Stimulated activated naive CD8-positive, alpha-beta T cell treated with anti-CD3 and anti-CD28 coated beads, Interleukin-15, Interleukin-2, amounts not matched to agents 100 ng/mL and 50 ng/mL, for 24 hours (primary cell): ENCODE data around the gene DENR.
A peak's percentile ranks its signal among the peaks of the same experiment; 100 is the strongest.
"Not testable (repeated sequence)": the region's sequence is repeated elsewhere in the genome, so short reads cannot be mapped to it uniquely, and the experiment has no call there.

Experiments
- H3K27ac Mint-ChIP-seq: one replicate; pipeline ENCODE4 v1.8.0; 2021; ENCODE audit warnings: mild to moderate bottlenecking, mixed read lengths
- H3K27me3 Mint-ChIP-seq: one replicate; pipeline ENCODE4 v1.8.0; 2021; ENCODE audit warnings: mixed read lengths
- H3K36me3 Mint-ChIP-seq: one replicate; pipeline ENCODE4 v1.8.0; 2021; ENCODE audit warnings: low read depth, mixed read lengths
- H3K4me1 Mint-ChIP-seq: one replicate; pipeline ENCODE4 v1.8.0; 2021; ENCODE audit warnings: low read depth, mixed read lengths
- H3K4me3 Mint-ChIP-seq: one replicate; pipeline ENCODE4 v1.8.0; 2021; ENCODE audit warnings: mild to moderate bottlenecking, mixed read lengths
- H3K9me3 Mint-ChIP-seq: one replicate; pipeline ENCODE4 v1.8.0; 2021; ENCODE audit warnings: mixed read lengths

DENR gene

GRCh38 chr12:122788387-122788786, 35.8 kb downstream of the DENR start:
- H3K4me3 Mint-ChIP-seq, result no peak overlapping the region
- no peaks in the 10 kb centered on the region for H3K36me3 Mint-ChIP-seq
- H3K27me3 Mint-ChIP-seq, result no peaks in the 10 kb centered on the region
- no peaks in the 10 kb centered on the region for H3K9me3 Mint-ChIP-seq
- H3K27ac Mint-ChIP-seq, result no peak overlapping the region
- no peaks in the 10 kb centered on the region for H3K4me1 Mint-ChIP-seq

GRCh38 chr12:122789637-122790036, 37.0 kb downstream of the DENR start:
- Mint-ChIP-seq H3K4me3 (no peak overlapping the region), H3K27me3 (no peaks in the 10 kb centered on the region), H3K36me3 (no peaks in the 10 kb centered on the region), H3K27ac (no peak overlapping the region), H3K9me3 (no peaks in the 10 kb centered on the region), H3K4me1 (no peaks in the 10 kb centered on the region)

- no peak overlapping the region for H3K4me3 Mint-ChIP-seq
- H3K9me3 Mint-ChIP-seq, result no peaks in the 10 kb centered on the region
- H3K27me3 Mint-ChIP-seq, result no peaks in the 10 kb centered on the region
- no peaks in the 10 kb centered on the region for H3K36me3 Mint-ChIP-seq
- H3K27ac Mint-ChIP-seq, result no peak overlapping the region
- no peaks in the 10 kb centered on the region for H3K4me1 Mint-ChIP-seq
Measured at GRCh38 chr12:122790393-122791075, 37.9 kb downstream of the DENR start.

GRCh38 chr12:122793685-122794106, 41.1 kb downstream of the DENR start:
- no peak overlapping the region for H3K27ac Mint-ChIP-seq

GRCh38 chr12:122795807-122796206, 43.2 kb downstream of the DENR start:
- H3K27me3 Mint-ChIP-seq, result no peaks in the 10 kb centered on the region
- no peak overlapping the region for H3K4me3 Mint-ChIP-seq
- no peaks in the 10 kb centered on the region for H3K36me3 Mint-ChIP-seq
- H3K4me1 Mint-ChIP-seq, result no peaks in the 10 kb centered on the region
- no peaks in the 10 kb centered on the region for H3K9me3 Mint-ChIP-seq
- no peak overlapping the region for H3K27ac Mint-ChIP-seq

More at GRCh38 chr12:122793685-122794106, 41.1 kb downstream of the DENR start:
- no peaks in the 10 kb centered on the region for H3K9me3 Mint-ChIP-seq
- H3K27me3 Mint-ChIP-seq, result no peaks in the 10 kb centered on the region
- no peak overlapping the region for H3K4me3 Mint-ChIP-seq
- H3K4me1 Mint-ChIP-seq, result no peaks in the 10 kb centered on the region
- H3K36me3 Mint-ChIP-seq, result no peaks in the 10 kb centered on the region

- Mint-ChIP-seq H3K4me1 (no peaks in the 10 kb centered on the region), H3K27ac (no peak overlapping the region), H3K9me3 (no peaks in the 10 kb centered on the region), H3K36me3 (no peaks in the 10 kb centered on the region), H3K4me3 (no peak overlapping the region), H3K27me3 (no peaks in the 10 kb centered on the region)
Measured at GRCh38 chr12:122799641-122800243, 47.1 kb downstream of the DENR start.

GRCh38 chr12:122803937-122804336, 51.3 kb downstream of the DENR start:
- Mint-ChIP-seq H3K27me3 (no peaks in the 10 kb centered on the region), H3K9me3 (no peaks in the 10 kb centered on the region), H3K4me1 (peaks cover 3% of the 10 kb centered on the region), H3K27ac (no peak overlapping the region), H3K36me3 (no peaks in the 10 kb centered on the region), H3K4me3 (no peak overlapping the region)

GRCh38 chr12:122804957-122805356, 52.3 kb downstream of the DENR start:
- H3K36me3 Mint-ChIP-seq, H3K27me3 Mint-ChIP-seq: not testable (repeated sequence)

GRCh38 chr12:122807651-122808050, 55.0 kb downstream of the DENR start:
- Mint-ChIP-seq H3K4me1 (peaks cover 5% of the 10 kb centered on the region), H3K27me3 (no peaks in the 10 kb centered on the region), H3K4me3 (no peak overlapping the region), H3K27ac (no peak overlapping the region), H3K36me3 (no peaks in the 10 kb centered on the region), H3K9me3 (no peaks in the 10 kb centered on the region)

More at GRCh38 chr12:122804957-122805356, 52.3 kb downstream of the DENR start:
- not testable (repeated sequence) for H3K27ac Mint-ChIP-seq, H3K4me1 Mint-ChIP-seq, H3K9me3 Mint-ChIP-seq, H3K4me3 Mint-ChIP-seq

- Mint-ChIP-seq H3K36me3 (no peaks in the 10 kb centered on the region), H3K9me3 (no peaks in the 10 kb centered on the region), H3K27ac (no peak overlapping the region), H3K4me1 (peaks cover 5% of the 10 kb centered on the region), H3K27me3 (no peaks in the 10 kb centered on the region), H3K4me3 (no peak overlapping the region)
Measured at GRCh38 chr12:122811777-122812176, 59.2 kb downstream of the DENR start.

GRCh38 chr12:122813310-122813713, 60.7 kb downstream of the DENR start:
- H3K9me3 Mint-ChIP-seq, result no peaks in the 10 kb centered on the region
- no peak overlapping the region for H3K4me3 Mint-ChIP-seq
- H3K27me3 Mint-ChIP-seq, result no peaks in the 10 kb centered on the region
- H3K27ac Mint-ChIP-seq, result peak overlapping the region; percentile 53
- H3K4me1 Mint-ChIP-seq, result peaks cover 5% of the 10 kb centered on the region
- H3K36me3 Mint-ChIP-seq, result no peaks in the 10 kb centered on the region

- no peaks in the 10 kb centered on the region for H3K9me3 Mint-ChIP-seq
- no peak overlapping the region for H3K4me3 Mint-ChIP-seq
- no peaks in the 10 kb centered on the region for H3K36me3 Mint-ChIP-seq
- no peak overlapping the region for H3K27ac Mint-ChIP-seq
- H3K4me1 Mint-ChIP-seq, result no peaks in the 10 kb centered on the region
- H3K27me3 Mint-ChIP-seq, result no peaks in the 10 kb centered on the region
Measured at GRCh38 chr12:122819209-122819785, 66.7 kb downstream of the DENR start.

- H3K9me3 Mint-ChIP-seq, result no peaks in the 10 kb centered on the region
- H3K4me1 Mint-ChIP-seq, result no peaks in the 10 kb centered on the region
- no peak overlapping the region for H3K27ac Mint-ChIP-seq
- no peak overlapping the region for H3K4me3 Mint-ChIP-seq
- H3K36me3 Mint-ChIP-seq, result no peaks in the 10 kb centered on the region
- no peaks in the 10 kb centered on the region for H3K27me3 Mint-ChIP-seq
Measured at GRCh38 chr12:122820138-122820537, 67.5 kb downstream of the DENR start.
